ENCODE measurements around the gene TRIM62. TPM values are rescaled to one million over a fixed set of nuclear protein-coding genes. Genes with fewer than 3 reads are reported as not detected.
A peak's percentile ranks its signal among the peaks of the same experiment; 100 is the strongest.
"Not testable (repeated sequence)": the region's sequence is repeated elsewhere in the genome, so short reads cannot be mapped to it uniquely, and the experiment has no call there.

Gene TRIM62
- total and polyA plus RNA-seq, 4 experiments from 2014 or later = 7.2 to 26.2 (median 13.8) TPM

DNA sequence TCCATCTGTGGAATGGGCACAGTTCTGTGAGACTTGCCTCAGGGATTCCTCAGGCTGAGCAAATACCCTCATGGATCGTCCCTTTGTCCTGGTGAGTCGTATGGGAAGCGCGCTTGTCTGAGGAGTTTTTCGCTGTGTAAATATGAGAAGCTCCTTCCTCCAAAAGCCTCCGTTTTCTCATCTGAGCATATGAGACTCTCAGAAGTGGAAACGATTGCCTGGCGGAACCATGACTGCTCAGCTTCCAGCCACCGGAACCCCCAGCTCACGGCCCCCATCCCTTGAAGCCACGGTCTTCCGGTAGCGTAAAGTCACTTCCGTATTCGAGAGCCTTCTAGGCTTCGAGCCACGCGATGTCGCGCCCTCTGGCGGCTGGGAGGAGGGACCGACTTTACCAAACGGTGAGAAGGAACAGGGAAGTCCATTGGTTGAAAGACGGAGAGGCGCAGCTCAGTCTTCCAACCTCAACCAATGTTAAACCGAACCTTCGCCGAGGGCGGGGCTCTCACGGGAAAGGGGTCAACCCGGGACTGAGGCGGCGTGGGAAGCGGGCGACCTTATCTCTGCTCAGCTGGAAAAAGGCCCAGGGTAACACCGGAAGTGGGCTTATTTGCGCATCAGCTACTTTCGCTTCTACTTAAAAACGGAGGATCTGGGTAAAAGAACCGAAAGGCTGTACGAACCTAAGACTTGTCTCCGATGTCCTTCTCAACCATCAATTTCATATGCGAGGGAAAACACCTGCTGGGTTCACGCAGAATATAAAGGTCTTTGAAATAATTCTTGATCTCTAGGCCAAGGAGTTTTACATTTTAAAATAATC lies 54.6 kb downstream of the TRIM62 start:
- H3K36me3 ChIP-seq (ENCODE audit: insufficient read depth, low read length) = no peaks in the 10 kb centered on the region
- H3K4me1 ChIP-seq (ENCODE audit: insufficient read depth, low read length) = peaks cover 34% of the 10 kb centered on the region
- H3K36me3 Mint-ChIP-seq = peaks cover 6 to 16% of the 10 kb centered on the region in 2 donors
- H3K27me3 ChIP-seq (ENCODE audit: insufficient read depth, low read length) = no peaks in the 10 kb centered on the region
- peak overlapping the region; percentile 84 for H3K27ac ChIP-seq (ENCODE audit: low read depth, low read length)
- H3K4me3 ChIP-seq (ENCODE audit: low read length in 2 of 2) = peak overlapping the region; percentile 83 to 92
- peak overlapping the region; percentile 96 to 99 (median 98) for H3K27ac Mint-ChIP-seq
- H3K9me3 Mint-ChIP-seq = peaks cover 0 to 2% (median 0%) of the 10 kb centered on the region in 8 donors
- peak; percentile 98 to 100 (median 99) for DNase-seq
- H3K4me3 Mint-ChIP-seq = peak overlapping the region; percentile 92 to 97 (median 95)
- H3K9me3 ChIP-seq (ENCODE audit: control insufficient read depth in 1 of 2, low read length in 2 of 2) = no peaks in the 10 kb centered on the region
- peaks cover 32 to 58% (median 44%) of the 10 kb centered on the region in 4 donors for H3K4me1 Mint-ChIP-seq
- no peaks in the 10 kb centered on the region for H3K27me3 Mint-ChIP-seq
- intact Hi-C loops (cut with micrococcal nuclease) = loop anchor here (1.0 to 5.0 kb wide), 8 partner anchors 28 to 475 kb away; partner anchors contain the start of genes AZIN2, RBBP4, S100PBP and YARS1
- ChIA-PET POLR2A (ENCODE audit: partially characterized antibody) (interaction anchor here (0.6 to 3.2 kb wide), 38 partner anchors 8 to 1183 kb away, joined by 3 to 99 read pairs (median 5); partner anchors contain the start of genes AZIN2, RBBP4, RNF19B and S100PBP), CTCF (ENCODE audit: partially characterized antibody) (interaction anchor here (0.7 to 4.5 kb wide), 36 partner anchors 8 to 344 kb away, joined by 3 to 42 read pairs (median 4); partner anchors contain the start of genes AZIN2, TRIM62 and ZSCAN20)

GRCh38 chr1:33126411-33127000 lies 55.3 kb downstream of the TRIM62 start:
- H3K27ac ChIP-seq (ENCODE audit: low read depth, low read length) = peak overlapping the region; percentile 84
- POLR2A ChIA-PET (ENCODE audit: partially characterized antibody) = interaction anchor here (0.6 to 3.2 kb wide), 37 partner anchors 9 to 1182 kb away, joined by 3 to 99 read pairs (median 5); partner anchors contain the start of genes AZIN2, RBBP4, RNF19B and S100PBP
- peaks cover 34% of the 10 kb centered on the region for H3K4me1 ChIP-seq (ENCODE audit: insufficient read depth, low read length)
- CTCF ChIA-PET (ENCODE audit: partially characterized antibody) = interaction anchor here (0.7 to 4.5 kb wide), 35 partner anchors 9 to 345 kb away, joined by 3 to 42 read pairs (median 4); partner anchors contain the start of genes AZIN2, TRIM62 and ZSCAN20
- peak overlapping the region; percentile 92 to 97 (median 95) for H3K4me3 Mint-ChIP-seq
- peaks cover 32 to 54% (median 43%) of the 10 kb centered on the region in 4 donors for H3K4me1 Mint-ChIP-seq
- intact Hi-C loops (cut with micrococcal nuclease) = loop anchor here (2.0 to 5.0 kb wide), 5 partner anchors 128 to 474 kb away; partner anchors contain the start of genes RBBP4, S100PBP, YARS1 and ZBTB8OS
- H3K4me3 ChIP-seq (ENCODE audit: low read length in 2 of 2) = peak overlapping the region; percentile 63 to 92
- peak overlapping the region; percentile 96 to 99 (median 98) for H3K27ac Mint-ChIP-seq
- no peaks in the 10 kb centered on the region for H3K27me3 Mint-ChIP-seq
- H3K36me3 Mint-ChIP-seq = peaks cover 6 to 16% of the 10 kb centered on the region in 2 donors
- no peaks in the 10 kb centered on the region for H3K36me3 ChIP-seq (ENCODE audit: insufficient read depth, low read length)
- H3K9me3 Mint-ChIP-seq = peaks cover 0 to 2% (median 0%) of the 10 kb centered on the region in 8 donors
- H3K9me3 ChIP-seq (ENCODE audit: control insufficient read depth in 1 of 2, low read length in 2 of 2) = no peaks in the 10 kb centered on the region
- no peak for DNase-seq
- no peaks in the 10 kb centered on the region for H3K27me3 ChIP-seq (ENCODE audit: insufficient read depth, low read length)

- peaks cover 26 to 41% (median 33%) of the 10 kb centered on the region in 4 donors for H3K4me1 Mint-ChIP-seq
- not testable (repeated sequence) for H3K27me3 ChIP-seq (ENCODE audit: insufficient read depth, low read length)
Observed at GRCh38 chr1:33124647-33125046, 57.2 kb downstream of the TRIM62 start.

DNA sequence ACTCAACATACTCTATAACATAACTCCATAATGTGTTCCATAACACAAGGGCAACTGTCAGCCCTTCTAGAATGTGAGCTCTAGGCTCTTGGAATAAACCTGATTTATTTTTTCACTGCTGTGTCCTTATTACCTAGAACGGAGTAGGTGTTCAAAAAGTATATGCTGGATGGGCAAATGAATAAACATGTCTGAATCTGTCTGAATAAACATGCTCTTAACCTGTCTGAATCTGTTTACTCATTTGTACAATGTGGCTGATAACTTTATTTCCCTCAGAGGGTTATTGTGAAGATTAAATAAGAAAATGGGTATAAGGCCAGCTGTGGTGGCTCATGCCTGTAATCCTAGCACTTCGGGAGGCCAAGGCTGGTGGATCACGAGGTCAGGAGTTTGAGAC lies 58.6 kb downstream of the TRIM62 start:
- intact Hi-C loops (cut with micrococcal nuclease) = no loop called here
- ChIA-PET POLR2A (ENCODE audit: partially characterized antibody) (interaction anchor here (0.9 kb wide), 1 partner anchor 58 kb away, joined by 3 read pairs; the partner anchor contains the start of gene TRIM62), CTCF (ENCODE audit: partially characterized antibody) (interaction anchor here (1.3 kb wide), 1 partner anchor 28 kb away, joined by 4 read pairs; no protein-coding TSS in a partner anchor)
- H3K36me3 Mint-ChIP-seq = peaks cover 6 to 15% of the 10 kb centered on the region in 2 donors
- Histone ChIP-seq H3K9me3 (ENCODE audit: control insufficient read depth in 1 of 2, low read length in 2 of 2) (no peaks in the 10 kb centered on the region), H3K4me3 (ENCODE audit: low read length in 2 of 2) (no peak overlapping the region), H3K4me1 (ENCODE audit: insufficient read depth, low read length) (peaks cover 20% of the 10 kb centered on the region), H3K27ac (ENCODE audit: low read depth, low read length) (no peak overlapping the region), H3K36me3 (ENCODE audit: insufficient read depth, low read length) (no peaks in the 10 kb centered on the region), H3K27me3 (ENCODE audit: insufficient read depth, low read length) (no peaks in the 10 kb centered on the region)
- peaks cover 13 to 27% (median 19%) of the 10 kb centered on the region in 4 donors for H3K4me1 Mint-ChIP-seq
- H3K4me3 Mint-ChIP-seq = no peak overlapping the region
- DNase-seq = no peak
- no peak overlapping the region for H3K27ac Mint-ChIP-seq
- H3K27me3 Mint-ChIP-seq = no peaks in the 10 kb centered on the region
- H3K9me3 Mint-ChIP-seq = no peaks in the 10 kb centered on the region

More at GRCh38 chr1:33124647-33125046, 57.2 kb downstream of the TRIM62 start:
- peaks cover 6 to 15% of the 10 kb centered on the region in 2 donors for H3K36me3 Mint-ChIP-seq
- H3K27ac Mint-ChIP-seq = peak overlapping the region in 3 of 7 donors; percentile 35 to 85 (median 53)
- not testable (repeated sequence) for H3K9me3 ChIP-seq (ENCODE audit: control insufficient read depth in 1 of 2, low read length in 2 of 2); H3K4me3 Mint-ChIP-seq; H3K36me3 ChIP-seq (ENCODE audit: insufficient read depth, low read length); H3K9me3 Mint-ChIP-seq; H3K4me3 ChIP-seq (ENCODE audit: low read length in 2 of 2); H3K27me3 Mint-ChIP-seq; H3K27ac ChIP-seq (ENCODE audit: low read depth, low read length); DNase-seq
- ChIA-PET CTCF (ENCODE audit: partially characterized antibody) (interaction anchor here (4.5 kb wide), 1 partner anchor 29 kb away, joined by 42 read pairs; no protein-coding TSS in a partner anchor), POLR2A (ENCODE audit: partially characterized antibody) (interaction anchor here (0.6 to 0.7 kb wide), 2 partner anchors 57 kb away, joined by 3 read pairs; partner anchors contain the start of gene TRIM62)
- intact Hi-C loops (cut with micrococcal nuclease) = loop anchor here (5.0 kb wide), 4 partner anchors 223 to 472 kb away; partner anchors contain the start of genes RBBP4, S100PBP, YARS1 and ZBTB8OS
- peaks cover 34% of the 10 kb centered on the region for H3K4me1 ChIP-seq (ENCODE audit: insufficient read depth, low read length)

GRCh38 chr1:33122483-33123178 lies 59.2 kb downstream of the TRIM62 start:
- H3K4me1 Mint-ChIP-seq = peaks cover 13 to 23% (median 19%) of the 10 kb centered on the region in 4 donors
- intact Hi-C loops (cut with micrococcal nuclease) = no loop called here

GRCh38 chr1:33121728-33122127 lies 60.1 kb downstream of the TRIM62 start:
- ChIA-PET POLR2A (ENCODE audit: partially characterized antibody) (no interaction called here), CTCF (ENCODE audit: partially characterized antibody) (interaction anchor here (1.3 kb wide), 1 partner anchor 26 kb away, joined by 4 read pairs; no protein-coding TSS in a partner anchor)
- no peak overlapping the region for H3K4me3 Mint-ChIP-seq
- no peak overlapping the region for H3K27ac ChIP-seq (ENCODE audit: low read depth, low read length)
- peaks cover 6% of the 10 kb centered on the region in 2 donors for H3K36me3 Mint-ChIP-seq
- H3K9me3 ChIP-seq (ENCODE audit: control insufficient read depth in 1 of 2, low read length in 2 of 2) = no peaks in the 10 kb centered on the region
- peaks cover 11% of the 10 kb centered on the region for H3K4me1 ChIP-seq (ENCODE audit: insufficient read depth, low read length)
- DNase-seq = no peak
- peak overlapping the region in 1 of 7 donors; percentile 4 for H3K27ac Mint-ChIP-seq
- no peaks in the 10 kb centered on the region for H3K27me3 ChIP-seq (ENCODE audit: insufficient read depth, low read length)
- H3K27me3 Mint-ChIP-seq = no peaks in the 10 kb centered on the region
- peaks cover 8 to 14% (median 14%) of the 10 kb centered on the region in 4 donors for H3K4me1 Mint-ChIP-seq
- no peaks in the 10 kb centered on the region for H3K9me3 Mint-ChIP-seq
- H3K4me3 ChIP-seq (ENCODE audit: low read length in 2 of 2) = no peak overlapping the region
- H3K36me3 ChIP-seq (ENCODE audit: insufficient read depth, low read length) = no peaks in the 10 kb centered on the region
- intact Hi-C loops (cut with micrococcal nuclease) = no loop called here

More at GRCh38 chr1:33122483-33123178, 59.2 kb downstream of the TRIM62 start:
- Mint-ChIP-seq H3K36me3 (peaks cover 6 to 15% of the 10 kb centered on the region in 2 donors), H3K27ac (no peak overlapping the region), H3K4me3 (peak overlapping the region in 1 of 8 donors; percentile 39), H3K9me3 (no peaks in the 10 kb centered on the region), H3K27me3 (no peaks in the 10 kb centered on the region)
- ChIA-PET CTCF (ENCODE audit: partially characterized antibody) (interaction anchor here (1.3 kb wide), 1 partner anchor 27 kb away, joined by 4 read pairs; no protein-coding TSS in a partner anchor), POLR2A (ENCODE audit: partially characterized antibody) (interaction anchor here (0.9 kb wide), 1 partner anchor 59 kb away, joined by 3 read pairs; the partner anchor contains the start of gene TRIM62)
- H3K27me3 ChIP-seq (ENCODE audit: insufficient read depth, low read length) = no peaks in the 10 kb centered on the region
- DNase-seq = no peak
- no peak overlapping the region for H3K27ac ChIP-seq (ENCODE audit: low read depth, low read length)
- H3K4me1 ChIP-seq (ENCODE audit: insufficient read depth, low read length) = peaks cover 14% of the 10 kb centered on the region
- H3K36me3 ChIP-seq (ENCODE audit: insufficient read depth, low read length) = no peaks in the 10 kb centered on the region
- no peak overlapping the region for H3K4me3 ChIP-seq (ENCODE audit: low read length in 2 of 2)
- H3K9me3 ChIP-seq (ENCODE audit: control insufficient read depth in 1 of 2, low read length in 2 of 2) = no peaks in the 10 kb centered on the region

Measured in CD4-positive, alpha-beta memory T cell (primary cell).